Measurements from ENCODE around the gene TMEFF2.

TMEFF2 gene

GRCh38 chr2:192060161-192060560 is 134.6 kb downstream of the TMEFF2 start:
- no peak for DNase-seq

- no peak for DNase-seq
Observed at GRCh38 chr2:192059266-192059665, 135.5 kb downstream of the TMEFF2 start.

- DNase-seq = no peak
Observed at GRCh38 chr2:192053921-192054320, 140.8 kb downstream of the TMEFF2 start.

- no peak for DNase-seq
Observed at GRCh38 chr2:192051533-192051932, 143.2 kb downstream of the TMEFF2 start.

- no peak for DNase-seq
Observed at GRCh38 chr2:192049362-192049761, 145.4 kb downstream of the TMEFF2 start.

- no peak for DNase-seq
Observed at GRCh38 chr2:192047315-192048107, 147.2 kb downstream of the TMEFF2 start.

GRCh38 chr2:192044496-192044895 is 150.2 kb downstream of the TMEFF2 start:
- no peak for DNase-seq

GRCh38 chr2:192043216-192043870 is 151.4 kb downstream of the TMEFF2 start:
- DNase-seq = no peak

GRCh38 chr2:192042126-192042525 is 152.6 kb downstream of the TMEFF2 start:
- no peak for DNase-seq

GRCh38 chr2:192038110-192038509 is 156.6 kb downstream of the TMEFF2 start:
- DNase-seq = no peak

GRCh38 chr2:192035731-192036442 is 158.8 kb downstream of the TMEFF2 start:
- DNase-seq = no peak

GRCh38 chr2:192030856-192031255 is 163.9 kb downstream of the TMEFF2 start:
- no peak for DNase-seq

- DNase-seq = no peak
Observed at GRCh38 chr2:192030289-192030688, 164.4 kb downstream of the TMEFF2 start.

- DNase-seq = no peak
Observed at GRCh38 chr2:192029089-192029488, 165.6 kb downstream of the TMEFF2 start.

- DNase-seq = no peak
Observed at GRCh38 chr2:192026825-192027120, 168.0 kb downstream of the TMEFF2 start.

GRCh38 chr2:192026059-192026824 is 168.5 kb downstream of the TMEFF2 start:
- no peak for DNase-seq

- no peak for DNase-seq
Observed at GRCh38 chr2:192025637-192026036, 169.1 kb downstream of the TMEFF2 start.

- no peak for DNase-seq
Observed at GRCh38 chr2:192023006-192023405, 171.7 kb downstream of the TMEFF2 start.

GRCh38 chr2:192017844-192018243 is 176.9 kb downstream of the TMEFF2 start:
- DNase-seq = no peak

- DNase-seq = no peak
Observed at GRCh38 chr2:192016265-192016664, 178.5 kb downstream of the TMEFF2 start.

GRCh38 chr2:192013211-192013610 is 181.5 kb downstream of the TMEFF2 start:
- DNase-seq = no peak

- no peak for DNase-seq
Observed at GRCh38 chr2:192011196-192011595, 183.5 kb downstream of the TMEFF2 start.

- no peak for DNase-seq
Observed at GRCh38 chr2:192010073-192010472, 184.7 kb downstream of the TMEFF2 start.

All from cerebellar nuclear complex (tissue), 1 donor.